ENCODE data around the gene IQCM.

IQCM gene

DNA sequence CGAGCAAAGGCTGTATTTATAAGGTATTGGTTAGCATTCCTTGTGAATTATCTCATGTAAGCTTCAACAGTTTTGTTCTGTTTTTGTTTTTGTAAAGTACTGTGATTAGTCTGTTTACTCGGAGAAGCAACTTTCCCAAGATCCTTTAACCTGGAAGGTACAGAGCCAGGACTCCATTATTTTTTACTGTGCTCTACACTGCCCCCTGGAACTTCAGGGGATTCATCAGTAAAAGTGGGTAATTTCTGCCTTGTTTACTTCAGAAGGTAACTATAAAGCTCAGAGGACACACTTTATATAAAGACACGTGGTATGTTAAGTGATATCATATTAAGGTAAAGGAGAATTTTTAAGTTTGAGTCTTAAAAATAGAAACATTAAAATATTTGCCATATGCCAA lies 124.9 kb downstream of the IQCM start:
- in situ Hi-C loops (cut with HindIII; ENCODE audit: low pct_ligation_motif_present, low sequenced_read_pairs): no loop called here
- Histone ChIP-seq H3K27me3 (replicated peaks) (no peaks in the 10 kb centered on the region), H3K36me3 (replicated peaks) (no peaks in the 10 kb centered on the region), H3K4me3 (ENCODE audit: low read depth, low read length) (no peak overlapping the region), H3K27ac (no peak overlapping the region)
- TF ChIP-seq, protein P1, sequence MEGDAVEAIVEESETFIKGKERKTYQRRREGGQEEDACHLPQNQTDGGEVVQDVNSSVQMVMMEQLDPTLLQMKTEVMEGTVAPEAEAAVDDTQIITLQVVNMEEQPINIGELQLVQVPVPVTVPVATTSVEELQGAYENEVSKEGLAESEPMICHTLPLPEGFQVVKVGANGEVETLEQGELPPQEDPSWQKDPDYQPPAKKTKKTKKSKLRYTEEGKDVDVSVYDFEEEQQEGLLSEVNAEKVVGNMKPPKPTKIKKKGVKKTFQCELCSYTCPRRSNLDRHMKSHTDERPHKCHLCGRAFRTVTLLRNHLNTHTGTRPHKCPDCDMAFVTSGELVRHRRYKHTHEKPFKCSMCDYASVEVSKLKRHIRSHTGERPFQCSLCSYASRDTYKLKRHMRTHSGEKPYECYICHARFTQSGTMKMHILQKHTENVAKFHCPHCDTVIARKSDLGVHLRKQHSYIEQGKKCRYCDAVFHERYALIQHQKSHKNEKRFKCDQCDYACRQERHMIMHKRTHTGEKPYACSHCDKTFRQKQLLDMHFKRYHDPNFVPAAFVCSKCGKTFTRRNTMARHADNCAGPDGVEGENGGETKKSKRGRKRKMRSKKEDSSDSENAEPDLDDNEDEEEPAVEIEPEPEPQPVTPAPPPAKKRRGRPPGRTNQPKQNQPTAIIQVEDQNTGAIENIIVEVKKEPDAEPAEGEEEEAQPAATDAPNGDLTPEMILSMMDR (IDR thresholded peaks at IDR 0.05; ENCODE audit: low read depth, low read length, missing control alignments): peak; percentile 40
- DNase-seq: no peak

GRCh38 chr4:149684516-149684915 lies 131.1 kb downstream of the IQCM start:
- Histone ChIP-seq H3K4me3 (ENCODE audit: low read depth, low read length) (no peak overlapping the region), H3K27me3 (replicated peaks) (no peaks in the 10 kb centered on the region), H3K36me3 (replicated peaks) (no peaks in the 10 kb centered on the region), H3K27ac (no peak overlapping the region)
- TF ChIP-seq, protein P1 (IDR thresholded peaks at IDR 0.05; ENCODE audit: low read depth, low read length, missing control alignments): no peak
- DNase-seq: no peak
- in situ Hi-C loops (cut with HindIII; ENCODE audit: low pct_ligation_motif_present, low sequenced_read_pairs): no loop called here

DNA sequence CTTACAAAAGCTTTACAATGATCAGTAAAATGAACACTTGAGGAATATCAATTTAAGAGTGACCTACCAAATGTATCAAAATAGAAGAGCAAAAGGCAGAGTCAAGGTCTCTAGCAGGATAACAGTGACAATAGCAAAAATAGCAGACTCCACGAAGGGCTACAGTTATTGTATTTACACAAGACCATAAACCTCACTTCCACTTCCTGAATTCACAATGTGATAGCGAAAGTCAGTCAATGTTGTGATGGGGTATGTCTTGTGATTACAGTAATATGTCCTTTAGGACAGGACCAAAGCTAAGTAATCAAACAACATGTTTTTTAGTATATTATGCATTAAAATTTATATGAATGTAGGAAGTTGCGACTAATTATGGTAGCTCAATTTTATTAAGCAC lies 139.6 kb downstream of the IQCM start:
- H3K4me3 ChIP-seq (ENCODE audit: low read depth, low read length): no peak overlapping the region
- TF ChIP-seq, protein P1 (IDR thresholded peaks at IDR 0.05; ENCODE audit: low read depth, low read length, missing control alignments): no peak
- in situ Hi-C loops (cut with HindIII; ENCODE audit: low pct_ligation_motif_present, low sequenced_read_pairs): no loop called here
- H3K36me3 ChIP-seq (replicated peaks): no peaks in the 10 kb centered on the region
- no peaks in the 10 kb centered on the region for H3K27me3 ChIP-seq (replicated peaks)
- DNase-seq: no peak
- no peak overlapping the region for H3K27ac ChIP-seq

- Histone ChIP-seq H3K27ac (no peak overlapping the region), H3K36me3 (replicated peaks) (no peaks in the 10 kb centered on the region), H3K4me3 (ENCODE audit: low read depth, low read length) (no peak overlapping the region), H3K27me3 (replicated peaks) (no peaks in the 10 kb centered on the region)
- TF ChIP-seq, protein P1 (IDR thresholded peaks at IDR 0.05; ENCODE audit: low read depth, low read length, missing control alignments): peak; percentile 26
- no peak for DNase-seq
- in situ Hi-C loops (cut with HindIII; ENCODE audit: low pct_ligation_motif_present, low sequenced_read_pairs): no loop called here
Measured at GRCh38 chr4:149645790-149646189, 169.9 kb downstream of the IQCM start.

GRCh38 chr4:149638073-149638472 lies 177.6 kb downstream of the IQCM start:
- in situ Hi-C loops (cut with HindIII; ENCODE audit: low pct_ligation_motif_present, low sequenced_read_pairs): no loop called here
- H3K27ac ChIP-seq: peak overlapping the region; percentile 24
- H3K36me3 ChIP-seq (replicated peaks): no peaks in the 10 kb centered on the region
- TF ChIP-seq, protein P1 (IDR thresholded peaks at IDR 0.05; ENCODE audit: low read depth, low read length, missing control alignments): no peak
- no peaks in the 10 kb centered on the region for H3K27me3 ChIP-seq (replicated peaks)
- peak; percentile 33 for DNase-seq
- H3K4me3 ChIP-seq (ENCODE audit: low read depth, low read length): no peak overlapping the region

DNA sequence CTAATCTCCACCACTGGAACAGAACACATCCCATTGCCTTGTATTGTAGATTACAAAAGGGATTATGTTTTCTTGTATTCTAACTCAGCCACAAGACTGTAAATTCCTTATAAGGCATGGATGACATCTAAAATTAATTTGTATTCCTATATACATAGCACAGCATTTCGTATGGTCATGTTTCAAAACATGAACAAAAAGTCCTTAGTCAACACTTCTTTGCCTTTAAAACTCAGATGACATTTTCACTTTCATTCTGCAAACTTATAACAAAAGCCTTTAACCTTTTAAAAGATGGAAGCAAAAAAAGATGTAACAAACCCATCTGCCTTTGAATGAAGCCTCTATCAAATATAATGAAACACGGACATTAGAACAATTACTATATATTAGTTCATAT lies 181.3 kb downstream of the IQCM start:
- in situ Hi-C loops (cut with HindIII; ENCODE audit: low pct_ligation_motif_present, low sequenced_read_pairs): no loop called here
- Histone ChIP-seq H3K27me3 (replicated peaks) (no peaks in the 10 kb centered on the region), H3K4me3 (ENCODE audit: low read depth, low read length) (no peak overlapping the region), H3K27ac (no peak overlapping the region), H3K36me3 (replicated peaks) (no peaks in the 10 kb centered on the region)
- TF ChIP-seq, protein P1 (IDR thresholded peaks at IDR 0.05; ENCODE audit: low read depth, low read length, missing control alignments): no peak
- no peak for DNase-seq
